Panc1 (cell line): ENCODE results near the gene POLN.

ENCODE experiments used
- POLR2AphosphoS5 ChIP-seq: IDR thresholded peaks from 2 replicates; pipeline ENCODE4 v1.6.1; 2012; ENCODE audit warnings: mild to moderate bottlenecking, low read depth, low read length, moderate library complexity
- REST ChIP-seq, 2 experiments: IDR thresholded peaks; 2 replicates each; pipeline ENCODE4 v1.6.1; 2011 to 2012; ENCODE audit warnings: low read depth in 2 of 2, control low read depth in 1 of 2, low read length in 1 of 2, mild to moderate bottlenecking in 1 of 2, moderate library complexity in 1 of 2; ENCODE audit not compliant: insufficient read depth in 1 of 2
- SIN3A ChIP-seq: IDR thresholded peaks from 2 replicates; pipeline ENCODE4 v1.6.1; 2012; ENCODE audit warnings: low read depth, mild to moderate bottlenecking, low read length, moderate library complexity, borderline replicate concordance; ENCODE audit not compliant: insufficient read depth
- TF ChIP-seq, protein P1 (sequence below): fragments of 450-650 bp; IDR thresholded peaks from 2 replicates; pipeline ENCODE4 v1.5.1; 2017; ENCODE audit warnings: mild to moderate bottlenecking

GRCh38 chr4:2286904-2287593 lies 45.1 kb upstream of the POLN start:
- TF ChIP-seq, protein P1, sequence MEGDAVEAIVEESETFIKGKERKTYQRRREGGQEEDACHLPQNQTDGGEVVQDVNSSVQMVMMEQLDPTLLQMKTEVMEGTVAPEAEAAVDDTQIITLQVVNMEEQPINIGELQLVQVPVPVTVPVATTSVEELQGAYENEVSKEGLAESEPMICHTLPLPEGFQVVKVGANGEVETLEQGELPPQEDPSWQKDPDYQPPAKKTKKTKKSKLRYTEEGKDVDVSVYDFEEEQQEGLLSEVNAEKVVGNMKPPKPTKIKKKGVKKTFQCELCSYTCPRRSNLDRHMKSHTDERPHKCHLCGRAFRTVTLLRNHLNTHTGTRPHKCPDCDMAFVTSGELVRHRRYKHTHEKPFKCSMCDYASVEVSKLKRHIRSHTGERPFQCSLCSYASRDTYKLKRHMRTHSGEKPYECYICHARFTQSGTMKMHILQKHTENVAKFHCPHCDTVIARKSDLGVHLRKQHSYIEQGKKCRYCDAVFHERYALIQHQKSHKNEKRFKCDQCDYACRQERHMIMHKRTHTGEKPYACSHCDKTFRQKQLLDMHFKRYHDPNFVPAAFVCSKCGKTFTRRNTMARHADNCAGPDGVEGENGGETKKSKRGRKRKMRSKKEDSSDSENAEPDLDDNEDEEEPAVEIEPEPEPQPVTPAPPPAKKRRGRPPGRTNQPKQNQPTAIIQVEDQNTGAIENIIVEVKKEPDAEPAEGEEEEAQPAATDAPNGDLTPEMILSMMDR, result no peak
- TF ChIP-seq SIN3A, result no peak
- TF ChIP-seq REST (IDR thresholded peaks at IDR 0.05; ENCODE audit: insufficient read depth in 1 of 2, low read depth in 2 of 2, low read length in 1 of 2), result no peak
- no peak for TF ChIP-seq POLR2AphosphoS5
